ENCODE data around the gene HAO1.

HAO1 gene

GRCh38 chr20:7935027-7935551 is 5.2 kb downstream of the HAO1 start:
- peak overlapping the region; percentile 76 for H2AFZ ChIP-seq (ENCODE audit: low read length)
- H3K9me2 ChIP-seq (replicated peaks; ENCODE audit: low read depth, low read length): no peaks in the 10 kb centered on the region
- H3K4me3 ChIP-seq (ENCODE audit: low read length, poor library complexity, severe bottlenecking): no peak overlapping the region
- H3F3A ChIP-seq (ENCODE audit: low read depth): no peaks in the 10 kb centered on the region
- H4K20me1 ChIP-seq (ENCODE audit: insufficient read depth, low read length, poor library complexity, severe bottlenecking): no peaks in the 10 kb centered on the region
- H3K36me3 ChIP-seq (ENCODE audit: insufficient read depth, low read length): no peaks in the 10 kb centered on the region
- H3K4me2 ChIP-seq (ENCODE audit: low read depth, low read length, poor library complexity, severe bottlenecking): no peak overlapping the region
- H3K9ac ChIP-seq (ENCODE audit: low read depth, low read length, poor library complexity, severe bottlenecking): no peak overlapping the region
- H3K9me3 ChIP-seq (ENCODE audit: insufficient read depth, low read depth, low read length): no peaks in the 10 kb centered on the region
- TF ChIP-seq CTCF (conservative IDR thresholded peaks at IDR 0.05; ENCODE audit: low read length): no peak
- no peak for TF ChIP-seq EZH2phosphoT487 (IDR thresholded peaks at IDR 0.05; ENCODE audit: borderline replicate concordance)
- H3K79me2 ChIP-seq (ENCODE audit: insufficient read depth, low read length): no peaks in the 10 kb centered on the region
- peaks cover 10% of the 10 kb centered on the region for H3K4me1 ChIP-seq (ENCODE audit: insufficient read depth, low read length, poor library complexity, severe bottlenecking)
- no peaks in the 10 kb centered on the region for H3K27me3 ChIP-seq (ENCODE audit: insufficient read depth, low read length, poor library complexity, severe bottlenecking)

- Histone ChIP-seq H3K4me3 (ENCODE audit: low read length, poor library complexity, severe bottlenecking) (no peak overlapping the region), H3K4me1 (ENCODE audit: insufficient read depth, low read length, poor library complexity, severe bottlenecking) (peaks cover 10% of the 10 kb centered on the region), H3K9me2 (replicated peaks; ENCODE audit: low read depth, low read length) (no peaks in the 10 kb centered on the region), H2AFZ (ENCODE audit: low read length) (no peak overlapping the region), H3K9me3 (ENCODE audit: insufficient read depth, low read depth, low read length) (no peaks in the 10 kb centered on the region), H3F3A (ENCODE audit: low read depth) (no peaks in the 10 kb centered on the region), H3K27me3 (ENCODE audit: insufficient read depth, low read length, poor library complexity, severe bottlenecking) (no peaks in the 10 kb centered on the region), H4K20me1 (ENCODE audit: insufficient read depth, low read length, poor library complexity, severe bottlenecking) (no peaks in the 10 kb centered on the region), H3K9ac (ENCODE audit: low read depth, low read length, poor library complexity, severe bottlenecking) (no peak overlapping the region), H3K36me3 (ENCODE audit: insufficient read depth, low read length) (no peaks in the 10 kb centered on the region), H3K4me2 (ENCODE audit: low read depth, low read length, poor library complexity, severe bottlenecking) (no peak overlapping the region), H3K79me2 (ENCODE audit: insufficient read depth, low read length) (no peaks in the 10 kb centered on the region)
- no peak for TF ChIP-seq EZH2phosphoT487 (IDR thresholded peaks at IDR 0.05; ENCODE audit: borderline replicate concordance)
- TF ChIP-seq CTCF (conservative IDR thresholded peaks at IDR 0.05; ENCODE audit: low read length): no peak
These were observed 6.9 kb downstream of the HAO1 start for GRCh38 chr20:7933346-7933745.

- no peaks in the 10 kb centered on the region for H3K79me2 ChIP-seq (ENCODE audit: insufficient read depth, low read length)
- no peak overlapping the region for H3K9ac ChIP-seq (ENCODE audit: low read depth, low read length, poor library complexity, severe bottlenecking)
- H3K4me3 ChIP-seq (ENCODE audit: low read length, poor library complexity, severe bottlenecking): no peak overlapping the region
- H3F3A ChIP-seq (ENCODE audit: low read depth): no peaks in the 10 kb centered on the region
- no peaks in the 10 kb centered on the region for H3K9me3 ChIP-seq (ENCODE audit: insufficient read depth, low read depth, low read length)
- no peak overlapping the region for H3K4me2 ChIP-seq (ENCODE audit: low read depth, low read length, poor library complexity, severe bottlenecking)
- H3K9me2 ChIP-seq (replicated peaks; ENCODE audit: low read depth, low read length): no peaks in the 10 kb centered on the region
- peaks cover 6% of the 10 kb centered on the region for H3K4me1 ChIP-seq (ENCODE audit: insufficient read depth, low read length, poor library complexity, severe bottlenecking)
- H2AFZ ChIP-seq (ENCODE audit: low read length): no peak overlapping the region
- no peaks in the 10 kb centered on the region for H3K27me3 ChIP-seq (ENCODE audit: insufficient read depth, low read length, poor library complexity, severe bottlenecking)
- no peaks in the 10 kb centered on the region for H3K36me3 ChIP-seq (ENCODE audit: insufficient read depth, low read length)
- no peak for TF ChIP-seq CTCF (conservative IDR thresholded peaks at IDR 0.05; ENCODE audit: low read length)
- no peak for TF ChIP-seq EZH2phosphoT487 (IDR thresholded peaks at IDR 0.05; ENCODE audit: borderline replicate concordance)
- no peaks in the 10 kb centered on the region for H4K20me1 ChIP-seq (ENCODE audit: insufficient read depth, low read length, poor library complexity, severe bottlenecking)
These were observed 9.9 kb downstream of the HAO1 start for GRCh38 chr20:7930343-7930742.

All from Loucy (cell line).